ENCODE results near the gene IL17B.
A peak's percentile ranks its signal among the peaks of the same experiment; 100 is the strongest.
"Not testable (repeated sequence)": the region's sequence is repeated elsewhere in the genome, so short reads cannot be mapped to it uniquely, and the experiment has no call there.

The IL17B gene

GRCh38 chr5:149399775-149400174, 20.7 kb upstream of the IL17B start:
- DNase-seq: no peak

- DNase-seq: not testable (repeated sequence)
Measured at GRCh38 chr5:149398747-149399266, 19.7 kb upstream of the IL17B start.

GRCh38 chr5:149397530-149397929, 18.4 kb upstream of the IL17B start:
- DNase-seq: no peak

- not testable (repeated sequence) for DNase-seq
Measured at GRCh38 chr5:149394996-149395395, 15.9 kb upstream of the IL17B start.

- DNase-seq: no peak
Measured at GRCh38 chr5:149392718-149393117, 13.6 kb upstream of the IL17B start.

GRCh38 chr5:149391524-149391923, 12.4 kb upstream of the IL17B start:
- no peak for DNase-seq

- DNase-seq: not testable (repeated sequence)
Measured at GRCh38 chr5:149391076-149391475, 12.0 kb upstream of the IL17B start.

GRCh38 chr5:149389552-149390495, 10.7 kb upstream of the IL17B start:
- no peak for DNase-seq

GRCh38 chr5:149388498-149389190, 9.6 kb upstream of the IL17B start:
- DNase-seq: no peak

GRCh38 chr5:149387982-149388381, 8.9 kb upstream of the IL17B start:
- DNase-seq: no peak

- DNase-seq: no peak
Measured at GRCh38 chr5:149387081-149387631, 8.1 kb upstream of the IL17B start.

GRCh38 chr5:149386166-149386565, 7.1 kb upstream of the IL17B start:
- no peak for DNase-seq

GRCh38 chr5:149383399-149383798, 4.3 kb upstream of the IL17B start:
- no peak for DNase-seq

GRCh38 chr5:149382517-149383220, 3.6 kb upstream of the IL17B start:
- DNase-seq: no peak

GRCh38 chr5:149381986-149382338, 2.9 kb upstream of the IL17B start:
- DNase-seq: peak; percentile 80

GRCh38 chr5:149381261-149381985, 2.3 kb upstream of the IL17B start:
- no peak for DNase-seq

- no peak for DNase-seq
Measured at GRCh38 chr5:149380466-149381121, 1.5 kb upstream of the IL17B start.

- no peak for DNase-seq
Measured at GRCh38 chr5:149379818-149380374, 804 bp upstream of the IL17B start.

GRCh38 chr5:149378241-149378820, 761 bp downstream of the IL17B start:
- no peak for DNase-seq

GRCh38 chr5:149376711-149377447, 2.2 kb downstream of the IL17B start:
- no peak for DNase-seq
